Measurements from ENCODE around the gene CNTN1. TPM values are rescaled to one million over a fixed set of nuclear protein-coding genes. Genes with fewer than 3 reads are reported as not detected.

The CNTN1 gene
- total and polyA plus RNA-seq, 10 of the 15 experiments (the other 5 are each of a cell fraction or from before 2014, with no cell fraction given) = 0.06 to 0.14 TPM; not detected in 8

DNA sequence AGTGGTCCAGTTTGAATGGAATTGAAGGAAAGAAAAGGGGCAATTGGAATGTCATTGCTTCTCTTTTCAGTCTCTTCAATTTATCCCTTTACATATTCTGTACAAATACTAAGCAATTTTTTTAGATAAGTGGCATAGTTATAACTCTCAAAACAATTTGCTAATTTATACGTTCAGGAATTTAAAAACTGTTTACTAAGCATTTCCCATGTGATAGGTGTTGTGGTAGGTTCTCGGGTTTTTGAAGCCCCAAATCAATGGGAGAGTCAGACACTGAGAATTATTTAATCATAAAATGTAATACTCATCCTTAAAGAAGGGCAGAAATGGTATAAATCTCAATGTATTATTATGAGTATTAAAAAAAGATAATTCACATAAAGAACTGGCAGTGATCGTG lies 197.1 kb downstream of the CNTN1 start:
- ChIA-PET SMC1A (ENCODE audit: uncharacterized antibody, unreplicated experiment) (no interaction called here), CTCF (no interaction called here), POLR2A (no interaction called here), RAD21 (ENCODE audit: unreplicated experiment) (no interaction called here)
- no peak for DNase-seq (ENCODE audit: low read depth, low spot score)
- H3K9ac ChIP-seq (ENCODE audit: control insufficient read depth, insufficient read depth, low read length) = no peak overlapping the region
- H3K27ac ChIP-seq (ENCODE audit: control insufficient read depth, insufficient read depth) = no peak overlapping the region
- intact Hi-C loops (cut with micrococcal nuclease; ENCODE audit: unreplicated experiment) (no loop called here), in situ Hi-C loops (cut with MboI) (no loop called here)
- no peak for ATAC-seq
- BruUV-seq (replicated peaks) = no TSS peak
- H3K27me3 ChIP-seq (replicated peaks in 1 of 2; ENCODE audit: control insufficient read depth in 2 of 2, insufficient read depth in 2 of 2, low read length in 1 of 2) = no peaks in the 10 kb centered on the region
- no peak for FAIRE-seq
- no peaks in the 10 kb centered on the region for H3K36me3 ChIP-seq (ENCODE audit: control insufficient read depth in 2 of 2, insufficient read depth in 2 of 2, low read length in 1 of 2)
- H2AFZ ChIP-seq (ENCODE audit: control insufficient read depth, low read depth, low read length) = no peak overlapping the region
- no peaks in the 10 kb centered on the region for H3K79me2 ChIP-seq (ENCODE audit: control insufficient read depth, insufficient read depth, low read length)
- no peaks in the 10 kb centered on the region for H4K20me1 ChIP-seq (ENCODE audit: control insufficient read depth, insufficient read depth)
- H3K4me2 ChIP-seq (ENCODE audit: control insufficient read depth, insufficient read depth) = no peak overlapping the region
- H3K9me3 ChIP-seq (replicated peaks; ENCODE audit: control insufficient read depth, insufficient read depth, low read length) = no peaks in the 10 kb centered on the region
- WGBS (ENCODE audit: insufficient coverage, insufficient replicate concordance, low lambda C conversion rate, missing lambda C conversion rate) = 35% methylated on average over 3 of the region's 3 CpGs
- TF ChIP-seq PAX8 (IDR thresholded peaks at IDR 0.05) (no peak), MEF2A (IDR thresholded peaks at IDR 0.05; ENCODE audit: insufficient read depth, low read depth, low read length) (no peak), SUPT20H (IDR thresholded peaks at IDR 0.05; ENCODE audit: borderline replicate concordance, control insufficient read depth, low read depth, low read length) (no peak), STAT3 (IDR thresholded peaks at IDR 0.05; ENCODE audit: low read depth, low read length) (no peak), TARDBP (IDR thresholded peaks at IDR 0.05; ENCODE audit: borderline replicate concordance) (no peak), ZNF217 (IDR thresholded peaks at IDR 0.05) (no peak), E2F8 (IDR thresholded peaks at IDR 0.05; ENCODE audit: low read depth, partially characterized antibody) (no peak), ASH2L (IDR thresholded peaks at IDR 0.05; ENCODE audit: borderline replicate concordance, low read depth) (no peak), JUND (IDR thresholded peaks at IDR 0.05; ENCODE audit: low read depth, low read length) (no peak), BCL11A (IDR thresholded peaks at IDR 0.05; ENCODE audit: low read depth, low read length) (no peak), ETV6 (conservative IDR thresholded peaks at IDR 0.05 in 1 of 2, IDR thresholded peaks at IDR 0.05 in 1 of 2; ENCODE audit: borderline replicate concordance in 1 of 2, low read depth in 1 of 2) (no peak), MEF2B (IDR thresholded peaks at IDR 0.05; ENCODE audit: partially characterized antibody, poor library complexity, severe bottlenecking) (no peak), RB1 (IDR thresholded peaks at IDR 0.05; ENCODE audit: borderline replicate concordance) (no peak), KAT2A (conservative IDR thresholded peaks at IDR 0.05; ENCODE audit: control insufficient read depth, low read depth, low read length) (no peak), IRF4 (IDR thresholded peaks at IDR 0.05; ENCODE audit: low read depth, low read length) (no peak), TCF7 (IDR thresholded peaks at IDR 0.05; ENCODE audit: borderline replicate concordance) (no peak), NR2C2 (IDR thresholded peaks at IDR 0.05; ENCODE audit: borderline replicate concordance, control insufficient read depth, insufficient read length, low read depth) (no peak), FOS (IDR thresholded peaks at IDR 0.05; ENCODE audit: borderline replicate concordance, extremely low read depth, insufficient read length) (no peak)
- TF ChIP-seq, protein P1, sequence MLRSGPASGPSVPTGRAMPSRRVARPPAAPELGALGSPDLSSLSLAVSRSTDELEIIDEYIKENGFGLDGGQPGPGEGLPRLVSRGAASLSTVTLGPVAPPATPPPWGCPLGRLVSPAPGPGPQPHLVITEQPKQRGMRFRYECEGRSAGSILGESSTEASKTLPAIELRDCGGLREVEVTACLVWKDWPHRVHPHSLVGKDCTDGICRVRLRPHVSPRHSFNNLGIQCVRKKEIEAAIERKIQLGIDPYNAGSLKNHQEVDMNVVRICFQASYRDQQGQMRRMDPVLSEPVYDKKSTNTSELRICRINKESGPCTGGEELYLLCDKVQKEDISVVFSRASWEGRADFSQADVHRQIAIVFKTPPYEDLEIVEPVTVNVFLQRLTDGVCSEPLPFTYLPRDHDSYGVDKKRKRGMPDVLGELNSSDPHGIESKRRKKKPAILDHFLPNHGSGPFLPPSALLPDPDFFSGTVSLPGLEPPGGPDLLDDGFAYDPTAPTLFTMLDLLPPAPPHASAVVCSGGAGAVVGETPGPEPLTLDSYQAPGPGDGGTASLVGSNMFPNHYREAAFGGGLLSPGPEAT (IDR thresholded peaks at IDR 0.05; ENCODE audit: low read depth) = no peak
- H3K4me3 ChIP-seq = no peak overlapping the region
- no peaks in the 10 kb centered on the region for H3K4me1 ChIP-seq (ENCODE audit: control insufficient read depth, insufficient read depth, low read length)
